SIG-M5 treated with dmso at 0.1 percent for 504 hours (cell line): ENCODE results near the gene CYP1B1.
"Not testable (repeated sequence)": the region's sequence is repeated elsewhere in the genome, so short reads cannot be mapped to it uniquely, and the experiment has no call there.

ENCODE experiments used
- DNase-seq: peaks from one replicate; lab custom pipeline; 2025; ENCODE audit not compliant: unreplicated experiment; lab: John Stamatoyannopoulos, UW

Gene CYP1B1

DNA sequence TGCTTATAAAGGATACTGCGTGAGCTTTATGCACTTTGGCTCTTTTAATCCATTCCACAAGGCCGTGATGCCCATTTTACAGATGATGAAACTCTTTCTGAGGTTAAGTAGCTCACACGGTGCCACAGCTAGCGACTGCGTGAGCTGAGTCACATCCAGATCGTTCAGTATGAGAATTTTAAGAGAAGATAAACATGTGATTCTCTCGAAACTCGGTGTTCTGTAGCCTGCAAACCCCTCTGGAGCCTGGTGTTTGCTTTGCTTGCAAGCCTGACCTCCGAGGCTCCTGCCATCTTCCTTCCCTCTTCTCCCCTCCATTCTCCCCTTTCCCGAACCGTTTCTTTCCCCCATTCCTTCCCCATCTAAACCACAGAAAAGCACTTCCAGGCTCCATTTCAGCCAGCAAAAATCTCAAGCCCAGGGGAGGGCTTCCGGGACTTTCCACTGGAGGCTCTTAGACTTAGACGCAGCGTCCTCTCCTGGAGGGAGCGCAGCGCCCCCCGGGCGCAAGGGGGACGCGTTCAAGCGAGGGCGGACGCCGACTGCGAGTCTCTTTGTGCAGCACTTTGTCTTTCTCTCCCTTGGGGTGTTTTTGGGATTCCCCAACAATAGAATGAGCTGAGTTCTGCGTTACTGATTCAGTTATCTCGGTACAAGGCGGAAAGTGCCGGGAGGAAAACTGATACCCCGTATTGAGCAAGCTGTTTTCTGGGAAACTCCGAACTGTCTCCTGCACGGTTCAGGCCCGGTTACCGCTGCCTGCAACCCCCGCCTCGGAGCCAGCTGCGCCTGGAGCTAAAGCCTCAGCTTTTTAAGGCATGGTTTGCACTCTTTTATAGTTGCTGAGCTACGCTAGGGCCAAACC is 38.0 kb downstream of the CYP1B1 start:
- no peak for DNase-seq

DNA sequence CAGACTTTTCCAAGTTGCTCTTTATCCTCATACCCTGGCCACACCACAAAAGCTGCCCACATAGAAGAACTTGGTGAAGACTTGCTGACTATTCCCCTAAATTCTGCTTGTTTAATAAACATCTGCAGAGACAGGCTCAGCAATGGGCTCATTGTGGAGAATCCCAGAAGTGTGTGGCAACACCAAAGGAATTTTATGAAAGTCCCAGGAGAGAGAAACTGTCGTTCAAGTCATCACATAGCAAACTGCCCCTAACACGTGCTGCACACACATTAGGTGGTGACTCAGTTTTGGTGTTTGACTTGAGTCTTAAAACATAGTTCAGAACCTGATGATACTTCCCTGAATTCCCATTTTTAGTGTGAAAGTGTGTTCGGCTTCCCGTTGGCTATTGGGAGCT is 38.6 kb downstream of the CYP1B1 start:
- no peak for DNase-seq

DNA sequence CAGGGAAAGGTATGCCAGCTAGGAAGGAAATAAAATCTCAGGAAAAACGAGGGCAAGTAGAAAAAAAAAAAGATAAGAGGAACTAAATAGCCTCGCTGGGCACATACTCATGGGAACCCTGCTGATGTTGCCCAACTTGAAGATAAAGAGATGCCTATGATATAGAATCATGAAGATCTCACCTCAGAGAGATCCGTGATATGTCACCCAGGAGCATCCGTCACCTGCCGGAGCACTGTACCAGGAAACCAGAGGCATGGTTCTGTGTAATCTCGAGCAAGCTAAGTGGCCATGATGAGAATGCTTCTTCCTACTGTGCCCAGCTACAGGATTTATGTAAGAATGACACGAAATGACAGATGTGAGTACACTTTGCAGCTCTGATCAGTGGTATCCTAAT is 40.0 kb downstream of the CYP1B1 start:
- DNase-seq, result no peak

DNA sequence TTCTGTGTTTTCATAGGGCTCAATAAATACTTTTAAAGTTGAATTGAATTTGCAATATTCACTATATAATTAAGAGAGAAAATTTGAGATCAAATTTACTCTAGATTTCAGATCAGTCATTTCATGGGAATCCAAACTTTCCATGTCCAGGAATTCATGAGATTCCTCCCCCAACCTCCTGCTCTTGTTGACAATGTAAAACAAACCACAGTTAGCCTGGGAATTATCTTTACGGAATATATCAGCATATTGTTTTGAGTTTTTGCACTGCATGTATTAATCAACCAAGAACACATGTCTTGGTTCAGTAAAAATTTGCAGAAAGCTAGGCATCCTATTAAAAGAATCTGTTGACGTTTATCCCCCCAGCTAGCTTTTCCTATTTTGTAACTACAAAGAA is 42.3 kb downstream of the CYP1B1 start:
- no peak for DNase-seq

DNA sequence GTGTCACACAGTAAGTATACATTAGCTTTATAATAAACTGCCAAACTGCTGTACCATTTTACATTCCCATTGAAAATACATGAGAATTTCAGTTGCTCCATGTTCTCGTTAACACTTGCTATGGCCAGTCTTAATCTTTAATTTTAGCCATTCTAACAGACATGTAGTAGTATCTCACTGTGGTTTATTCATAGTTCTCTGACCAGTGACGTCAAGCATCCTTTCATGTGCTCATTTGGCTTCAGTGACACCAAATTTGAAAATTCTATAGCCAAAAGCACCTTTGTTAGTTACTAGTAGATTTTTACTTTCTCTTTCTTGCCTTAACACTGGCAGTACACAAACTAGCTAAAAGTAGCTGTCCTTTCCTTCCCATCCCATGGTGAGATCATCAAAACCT is 43.0 kb downstream of the CYP1B1 start:
- DNase-seq, result no peak

DNA sequence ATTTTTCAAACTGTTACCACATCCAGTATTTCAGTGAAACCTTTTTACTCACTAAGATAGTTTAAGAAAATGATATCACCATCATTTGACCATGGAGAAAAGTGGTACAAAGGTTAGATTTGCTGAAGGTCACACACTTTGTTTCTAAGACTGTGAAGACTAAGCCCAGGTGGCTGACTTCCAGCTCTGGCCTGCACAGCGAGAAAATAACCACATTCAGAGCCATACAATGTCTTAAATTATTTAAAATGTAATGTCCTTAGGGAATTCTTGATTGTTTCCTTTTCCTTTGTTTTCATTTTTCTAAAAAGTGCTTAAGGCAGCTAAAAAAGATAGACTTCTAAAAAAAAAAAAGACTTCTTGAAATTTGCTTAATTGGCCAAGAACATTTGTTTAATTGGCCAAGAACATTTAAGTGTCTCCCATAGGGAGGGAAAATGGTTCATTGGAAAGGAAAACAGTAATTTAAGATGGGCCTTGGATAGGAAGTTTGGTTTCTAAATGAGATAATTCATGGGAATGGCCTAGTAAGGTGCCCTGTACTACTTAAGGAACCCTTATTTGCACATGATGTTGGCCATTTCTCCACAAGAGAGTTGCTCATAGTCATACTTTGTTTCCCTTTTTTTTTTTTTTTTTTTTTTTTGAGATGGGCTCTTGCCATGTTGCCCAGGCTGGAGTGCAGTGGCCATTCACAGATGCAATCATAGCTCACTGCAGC is 45.2 kb downstream of the CYP1B1 start:
- no peak for DNase-seq

DNA sequence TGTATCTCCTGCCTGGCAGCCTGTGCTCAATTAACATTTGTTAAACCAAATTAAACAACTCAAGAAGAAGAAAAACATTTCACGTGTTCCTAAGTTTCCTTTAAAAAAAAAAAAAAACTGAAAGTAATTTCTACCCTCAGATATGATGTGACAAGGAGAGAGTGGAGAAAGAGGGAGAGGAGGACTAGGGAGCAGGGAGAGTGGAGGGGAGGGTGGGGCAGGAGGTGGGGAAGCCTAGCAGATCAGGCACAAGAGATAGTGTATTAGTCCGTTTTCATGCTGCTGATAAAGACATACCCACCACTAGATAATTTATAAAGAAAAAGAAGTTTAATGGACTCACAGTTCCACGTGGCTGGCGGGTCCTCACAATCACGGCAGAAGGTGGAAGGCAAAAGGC is 46.4 kb downstream of the CYP1B1 start:
- no peak for DNase-seq

DNA sequence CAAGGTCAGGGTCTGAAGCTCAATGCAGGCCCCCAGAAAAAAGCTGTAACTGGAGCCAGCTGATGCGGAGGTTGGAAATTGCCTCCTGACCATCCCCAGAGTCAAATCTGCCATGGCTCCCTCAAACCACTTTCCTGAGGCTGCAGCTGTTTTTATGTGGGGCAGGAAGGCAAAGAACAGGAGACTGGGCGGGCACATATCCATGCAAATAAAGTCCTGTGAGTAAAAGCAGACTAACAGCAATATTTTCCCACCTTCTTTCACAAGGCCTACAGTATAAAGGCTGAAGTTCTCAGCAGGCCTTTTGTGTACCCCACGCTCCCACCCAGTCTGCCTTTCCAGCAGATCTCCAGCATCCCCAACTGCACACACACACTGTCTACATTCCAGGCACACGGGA is 47.1 kb downstream of the CYP1B1 start:
- DNase-seq, result no peak

DNA sequence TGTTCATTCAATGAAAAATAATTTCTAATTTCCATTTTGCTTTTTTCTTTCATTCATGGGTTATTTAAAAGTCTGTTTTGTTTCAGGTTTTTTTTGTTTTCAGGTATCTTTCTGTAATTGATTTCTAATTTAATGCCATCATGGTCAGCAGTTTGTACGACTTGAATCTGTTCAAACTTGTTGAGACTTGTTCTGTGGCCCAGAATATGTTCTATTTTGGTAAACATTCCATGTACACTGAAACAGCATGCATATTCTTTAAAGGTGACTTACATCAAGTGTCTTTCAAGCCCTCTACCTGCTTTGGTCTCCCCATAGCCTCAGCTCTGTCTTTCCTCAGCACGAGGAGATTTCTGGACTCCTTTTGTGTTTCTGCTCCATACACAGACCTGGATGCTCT is 49.1 kb downstream of the CYP1B1 start:
- DNase-seq, result no peak

DNA sequence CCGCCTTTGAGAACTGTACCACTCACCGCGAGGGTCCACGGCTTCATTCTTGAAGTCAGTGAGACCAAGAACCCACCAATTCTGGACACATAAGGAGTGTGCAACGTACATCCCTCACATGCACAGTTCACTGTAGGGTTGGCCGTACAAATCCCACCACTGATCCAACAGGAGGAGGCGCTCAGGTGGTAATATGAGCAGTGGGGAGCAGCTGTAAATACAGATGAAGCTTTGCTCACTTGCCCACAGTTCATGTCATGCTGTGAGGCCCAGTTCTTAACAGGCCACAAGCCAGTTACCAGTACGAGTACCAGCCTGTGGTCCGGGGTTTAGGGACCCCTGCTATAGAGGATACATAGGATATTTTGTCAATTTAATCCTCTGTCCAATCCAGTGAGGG is 54.4 kb downstream of the CYP1B1 start:
- no peak for DNase-seq

DNA sequence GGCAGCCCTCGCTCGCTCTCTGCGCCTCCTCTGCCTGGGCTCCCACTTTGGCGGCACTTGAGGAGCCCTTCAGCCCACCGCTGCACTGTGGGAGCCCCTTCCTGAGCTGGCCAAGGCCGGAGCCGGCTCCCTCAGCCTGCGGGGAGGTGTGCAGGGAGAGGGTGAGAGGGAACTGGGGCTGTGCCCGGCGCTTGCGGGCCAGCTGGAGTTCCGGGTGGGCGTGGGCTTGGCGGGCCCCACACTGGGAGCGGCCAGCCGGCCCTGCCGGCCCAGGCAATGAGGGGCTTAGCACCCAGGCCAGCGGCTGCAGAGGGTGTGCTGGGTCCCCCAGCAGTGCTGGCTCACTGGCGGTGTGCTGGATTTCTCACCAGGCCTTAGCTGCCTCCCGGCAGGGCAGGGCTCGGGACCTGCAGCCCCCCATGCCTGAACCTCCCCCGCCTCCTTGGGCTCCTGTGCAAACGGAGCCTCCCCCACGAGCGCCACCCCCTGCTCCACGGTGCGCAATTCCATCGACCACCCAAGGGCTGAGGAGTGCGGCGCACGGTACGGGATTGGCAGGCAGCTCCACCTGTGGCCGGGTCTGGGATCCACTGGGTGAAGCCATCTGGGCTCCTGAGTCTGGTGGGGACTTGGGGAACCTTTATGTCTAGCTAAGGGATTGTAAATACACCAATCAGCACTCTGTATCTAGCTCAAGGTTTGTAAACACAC is 55.4 kb downstream of the CYP1B1 start:
- DNase-seq, result not testable (repeated sequence)

DNA sequence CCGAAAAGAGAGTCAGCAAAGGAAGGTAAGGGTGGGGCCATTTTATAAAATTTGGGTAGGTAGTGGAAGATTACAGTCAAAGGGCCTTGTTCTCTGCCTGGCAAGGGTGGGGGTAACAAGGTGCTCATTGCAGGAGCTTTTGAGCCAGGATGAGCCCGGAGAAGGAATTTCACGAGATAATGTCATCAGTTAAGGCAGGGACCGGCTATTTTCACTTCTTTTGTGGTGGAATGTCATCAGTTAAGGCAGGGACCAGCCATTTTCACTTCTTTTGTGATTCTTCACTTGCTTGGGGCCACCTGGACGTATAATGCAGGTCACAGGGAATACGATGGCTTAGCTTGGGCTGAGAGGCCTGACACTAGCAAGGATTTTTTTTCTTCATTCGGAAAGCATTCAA is 58.1 kb downstream of the CYP1B1 start:
- DNase-seq, result no peak
